H9 (cell line): ENCODE data around the gene SZRD1. TPM values are rescaled to one million over a fixed set of nuclear protein-coding genes. Genes with fewer than 3 reads are reported as not detected.

ENCODE experiments used
- DNase-seq: peaks from one replicate; pipeline ENCODE4 v3.0.0-alpha.2; 2017
- H2AFZ ChIP-seq: one replicate; pipeline ENCODE4 v1.6.1; 2013; ENCODE audit warnings: mild to moderate bottlenecking, low read length, control low read depth, moderate library complexity
- H2AK5ac ChIP-seq: 2 replicates; pipeline ENCODE4 v1.6.1; 2013; ENCODE audit warnings: low read length, control low read depth, mixed read lengths; ENCODE audit not compliant: insufficient read length
- H2BK120ac ChIP-seq: one replicate; pipeline ENCODE4 v1.6.1; 2013; ENCODE audit warnings: low read depth, mild to moderate bottlenecking, low read length, control low read depth, inconsistent platforms; ENCODE audit not compliant: poor library complexity, severe bottlenecking
- H2BK12ac ChIP-seq: 2 replicates; pipeline ENCODE4 v1.6.1; 2013; ENCODE audit warnings: low read length, control low read depth, mixed read lengths, low read depth; ENCODE audit not compliant: insufficient read length
- H2BK15ac ChIP-seq: 2 replicates; pipeline ENCODE4 v1.6.1; 2013; ENCODE audit warnings: low read depth, low read length, control low read depth
- H2BK20ac ChIP-seq: one replicate; pipeline ENCODE4 v1.6.1; 2013; ENCODE audit warnings: low read depth, mild to moderate bottlenecking, low read length, control low read depth, inconsistent platforms; ENCODE audit not compliant: poor library complexity, severe bottlenecking
- H2BK5ac ChIP-seq: 2 replicates; pipeline ENCODE4 v1.6.1; 2013; ENCODE audit warnings: low read length, control low read depth, mixed read lengths; ENCODE audit not compliant: insufficient read length
- H3K14ac ChIP-seq: 2 replicates; pipeline ENCODE4 v1.6.1; 2013; ENCODE audit warnings: low read length, control low read depth; ENCODE audit not compliant: insufficient read depth
- H3K18ac ChIP-seq: 2 replicates; pipeline ENCODE4 v1.6.1; 2013; ENCODE audit warnings: low read depth, mild to moderate bottlenecking, mixed read lengths, low read length, control low read depth; ENCODE audit not compliant: insufficient read length
- H3K23ac ChIP-seq: 2 replicates; pipeline ENCODE4 v1.6.1; 2013; ENCODE audit warnings: low read length, control low read depth, mixed read lengths, low read depth; ENCODE audit not compliant: insufficient read length
- H3K23me2 ChIP-seq: 2 replicates; pipeline ENCODE4 v1.6.1; 2013; ENCODE audit warnings: low read depth, mild to moderate bottlenecking, mixed read lengths, low read length, control low read depth; ENCODE audit not compliant: insufficient read length, poor library complexity, severe bottlenecking
- H3K27ac ChIP-seq: 2 replicates; pipeline ENCODE4 v1.5.1; 2013; ENCODE audit warnings: low read length, control low read depth, mixed read lengths, low read depth; ENCODE audit not compliant: insufficient read length
- H3K27me3 ChIP-seq: 2 replicates; pipeline ENCODE4 v1.6.1; 2013; ENCODE audit warnings: low read length, control low read depth, inconsistent platforms; ENCODE audit not compliant: insufficient read depth
- H3K4ac ChIP-seq: 2 replicates; pipeline ENCODE4 v1.6.1; 2013; ENCODE audit warnings: low read depth, mild to moderate bottlenecking, control low read depth, inconsistent platforms, low read length, moderate library complexity
- H3K4me1 ChIP-seq: 2 replicates; pipeline ENCODE4 v1.6.1; 2013; ENCODE audit warnings: low read length, control low read depth, inconsistent platforms; ENCODE audit not compliant: insufficient read depth
- H3K4me2 ChIP-seq: 2 replicates; pipeline ENCODE4 v1.6.1; 2013; ENCODE audit warnings: low read length, control low read depth, mixed read lengths; ENCODE audit not compliant: insufficient read length, insufficient read depth
- H3K56ac ChIP-seq: 2 replicates; pipeline ENCODE4 v1.6.1; 2013; ENCODE audit warnings: low read depth, mild to moderate bottlenecking, mixed read lengths, low read length, control low read depth; ENCODE audit not compliant: insufficient read length
- H3K79me1 ChIP-seq: 2 replicates; pipeline ENCODE4 v1.6.1; 2013; ENCODE audit warnings: low read depth, mild to moderate bottlenecking, moderate library complexity, low read length, control low read depth, inconsistent platforms; ENCODE audit not compliant: insufficient read depth, poor library complexity, severe bottlenecking
- H3K79me2 ChIP-seq: 2 replicates; pipeline ENCODE4 v1.6.1; 2013; ENCODE audit warnings: low read length, control low read depth, inconsistent platforms; ENCODE audit not compliant: insufficient read depth
- H3K9ac ChIP-seq: 2 replicates; pipeline ENCODE4 v1.6.1; 2013; ENCODE audit warnings: low read length, control low read depth, mixed read lengths; ENCODE audit not compliant: insufficient read length; ENCODE audit errors: extremely low read depth
- H3K9me3 ChIP-seq: one replicate; pipeline ENCODE4 v1.6.1; 2013; ENCODE audit warnings: low read depth, low read length, inconsistent platforms; ENCODE audit not compliant: control insufficient read depth
- H3T11ph ChIP-seq: one replicate; pipeline ENCODE4 v1.6.1; 2013; ENCODE audit warnings: mild to moderate bottlenecking, low read length, control low read depth, inconsistent platforms
- H4K20me1 ChIP-seq: one replicate; pipeline ENCODE4 v1.6.1; 2013; ENCODE audit not compliant: control insufficient read depth, insufficient read length, insufficient read depth
- H4K5ac ChIP-seq: 2 replicates; pipeline ENCODE4 v1.6.1; 2013; ENCODE audit warnings: low read depth, mild to moderate bottlenecking, mixed read lengths, low read length, control low read depth; ENCODE audit not compliant: insufficient read length
- H4K8ac ChIP-seq: replicated peaks from 2 replicates; pipeline ENCODE4 v1.6.1; 2013; ENCODE audit warnings: low read length, control low read depth, mixed read lengths, low read depth; ENCODE audit not compliant: insufficient read length
- H4K91ac ChIP-seq: 2 replicates; pipeline ENCODE4 v1.6.1; 2013; ENCODE audit warnings: low read depth, mild to moderate bottlenecking, moderate library complexity, mixed read lengths, low read length, control low read depth; ENCODE audit not compliant: insufficient read length
- H3K27ac Mint-ChIP-seq, 3 experiments: 2 replicates in 2 of 3; 3 replicates in 1 of 3; pipeline ENCODE4 v1.8.0; 2020 to 2021; ENCODE audit warnings: mixed read lengths in 3 of 3, mild to moderate bottlenecking in 1 of 3, moderate library complexity in 1 of 3
- H3K27me3 Mint-ChIP-seq: 2 replicates; pipeline ENCODE4 v1.8.0; 2021; ENCODE audit warnings: low read depth, mild to moderate bottlenecking, moderate library complexity, mixed read lengths
- H3K36me3 Mint-ChIP-seq, 3 experiments: 2 replicates in 2 of 3; 3 replicates in 1 of 3; pipeline ENCODE4 v1.8.0; 2020 to 2021; ENCODE audit warnings: low read depth in 3 of 3, mixed read lengths in 3 of 3; ENCODE audit not compliant: insufficient read depth in 1 of 3
- H3K4me1 Mint-ChIP-seq, 2 experiments: 2 replicates each; pipeline ENCODE4 v1.8.0; 2020; ENCODE audit warnings: mixed read lengths in 2 of 2
- H3K4me3 Mint-ChIP-seq, 2 experiments: 2 replicates in 1 of 2; 3 replicates in 1 of 2; pipeline ENCODE4 v1.8.0; 2020 to 2021; ENCODE audit warnings: mild to moderate bottlenecking in 2 of 2, mixed read lengths in 2 of 2, moderate library complexity in 1 of 2
- H3K9me3 Mint-ChIP-seq, 2 experiments: 2 replicates in 1 of 2; 3 replicates in 1 of 2; pipeline ENCODE4 v1.8.0; 2020; ENCODE audit warnings: mild to moderate bottlenecking in 2 of 2, mixed read lengths in 2 of 2, moderate library complexity in 1 of 2
- CTCF ChIP-seq: fragments of 200-600 bp; sonication (generic); conservative IDR thresholded peaks from 3 replicates; pipeline ENCODE4 v1.8.0; 2021; ENCODE audit warnings: antibody characterized with exemption, mild to moderate bottlenecking
- WGBS: extraction: QIAGEN DNeasy Blood & Tissue Kit; methylation state at CpG from one replicate; pipeline ENCODE4 v1.1.7; 2013; ENCODE audit warnings: missing lambda C conversion rate, low lambda C conversion rate, mixed read lengths; ENCODE audit not compliant: insufficient read length; ENCODE audit errors: extremely low coverage; 5-methylcytosine and 5-hydroxymethylcytosine counted together
- total RNA-seq: library from RNA; stranded (reverse); gene quantifications from 2 replicates; pipeline ENCODE4 v1.2.1, GENCODE V29; 2021

Gene SZRD1
- total RNA-seq, 1 experiment from 2014 or later: 118 TPM

GRCh38 chr1:16421201-16421600 is 54.2 kb downstream of the SZRD1 start:
- no peak overlapping the region for H3K4me2 ChIP-seq
- no peaks in the 10 kb centered on the region for H3K36me3 Mint-ChIP-seq
- H3K27ac Mint-ChIP-seq: no peak overlapping the region
- H3K18ac ChIP-seq: no peak overlapping the region
- H3K56ac ChIP-seq: no peak overlapping the region
- TF ChIP-seq CTCF: no peak
- H4K20me1 ChIP-seq: no peaks in the 10 kb centered on the region
- H3K4me1 Mint-ChIP-seq: peaks cover 13% of the 10 kb centered on the region in 2 experiments
- no peaks in the 10 kb centered on the region for H3K9me3 Mint-ChIP-seq
- no peak overlapping the region for H3K14ac ChIP-seq
- no peak overlapping the region for H2BK20ac ChIP-seq
- H3K27me3 ChIP-seq: no peaks in the 10 kb centered on the region; the same call in 1 of the 2 replicates
- no peak overlapping the region for H3K4ac ChIP-seq
- DNase-seq: no peak
- H3K4me3 Mint-ChIP-seq: no peak overlapping the region; a peak in 1 of 5 replicates
- no peaks in the 10 kb centered on the region for H3K9me3 ChIP-seq
- H2AK5ac ChIP-seq: no peak overlapping the region
- H3K79me2 ChIP-seq: no peaks in the 10 kb centered on the region
- no peak overlapping the region for H2AFZ ChIP-seq
- no peak overlapping the region for H3K23ac ChIP-seq
- H4K5ac ChIP-seq: no peak overlapping the region
- no CpG with 5 or more reads among the region's 7 CpGs for WGBS
- H3K23me2 ChIP-seq: no peaks in the 10 kb centered on the region
- H3K9ac ChIP-seq: no peak overlapping the region
- no peak overlapping the region for H2BK12ac ChIP-seq
- no peak overlapping the region for H2BK15ac ChIP-seq
- H3K27ac ChIP-seq: no peak overlapping the region
- peaks cover 3% of the 10 kb centered on the region; the same call in 1 of the 2 replicates for H3K4me1 ChIP-seq
- no peak overlapping the region for H4K8ac ChIP-seq
- no peak overlapping the region for H3T11ph ChIP-seq
- no peak overlapping the region for H4K91ac ChIP-seq
- H3K79me1 ChIP-seq: no peaks in the 10 kb centered on the region
- H2BK120ac ChIP-seq: no peak overlapping the region
- no peak overlapping the region for H2BK5ac ChIP-seq
- H3K27me3 Mint-ChIP-seq: peaks cover 9% of the 10 kb centered on the region; the same call in 1 of the 2 replicates
